ENCODE measurements around the gene ZNF813.
"Not testable (repeated sequence)": the region's sequence is repeated elsewhere in the genome, so short reads cannot be mapped to it uniquely, and the experiment has no call there.

DNA sequence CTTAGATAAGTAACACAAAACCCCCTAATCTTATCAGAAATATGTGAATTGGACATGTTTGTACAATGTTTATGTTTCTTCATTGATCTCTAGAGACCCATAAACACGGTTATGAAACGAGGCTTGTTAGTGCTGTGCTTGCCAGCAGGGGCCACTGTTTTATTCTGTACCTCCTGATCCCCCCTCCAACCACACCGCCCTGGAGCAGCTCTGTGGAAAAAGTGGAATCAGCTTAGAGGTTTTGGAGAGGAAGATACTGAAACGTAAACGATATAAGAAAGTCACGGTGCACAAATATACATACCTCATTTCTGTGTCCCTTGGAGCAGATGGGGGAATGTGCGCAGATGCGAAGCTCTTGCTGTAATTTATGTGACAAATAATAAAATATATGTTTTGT is 43.9 kb upstream of the ZNF813 start:
- TF ChIP-seq YY1 (IDR thresholded peaks at IDR 0.05; ENCODE audit: insufficient read depth, insufficient read length); SUZ12 (IDR thresholded peaks at IDR 0.05; ENCODE audit: extremely low read depth, insufficient read depth, insufficient read length): not testable (repeated sequence)

Measured in NT2/D1 (cell line).